KOPT-K1 (cell line): ENCODE results near the gene ITPRIP.

Experiments
- H3K27ac ChIP-seq: fragments of 200-600 bp; sonication (generic); 2 replicates; pipeline ENCODE4 v1.5.1; 2016; ENCODE audit warnings: antibody characterized with exemption, mild to moderate bottlenecking, low read depth, low read length; ENCODE audit not compliant: poor library complexity, severe bottlenecking
- H3K36me3 ChIP-seq: fragments of 200-600 bp; sonication (generic); 2 replicates; pipeline ENCODE4 v1.5.1; 2017; ENCODE audit warnings: antibody characterized with exemption, mild to moderate bottlenecking, low read length, moderate library complexity; ENCODE audit not compliant: insufficient read depth
- H3K9me3 ChIP-seq: fragments of 200-600 bp; sonication (generic); 2 replicates; pipeline ENCODE4 v1.5.1; 2017; ENCODE audit warnings: antibody characterized with exemption, low read length, mild to moderate bottlenecking; ENCODE audit not compliant: insufficient read depth, poor library complexity, severe bottlenecking

ITPRIP gene, protein sequence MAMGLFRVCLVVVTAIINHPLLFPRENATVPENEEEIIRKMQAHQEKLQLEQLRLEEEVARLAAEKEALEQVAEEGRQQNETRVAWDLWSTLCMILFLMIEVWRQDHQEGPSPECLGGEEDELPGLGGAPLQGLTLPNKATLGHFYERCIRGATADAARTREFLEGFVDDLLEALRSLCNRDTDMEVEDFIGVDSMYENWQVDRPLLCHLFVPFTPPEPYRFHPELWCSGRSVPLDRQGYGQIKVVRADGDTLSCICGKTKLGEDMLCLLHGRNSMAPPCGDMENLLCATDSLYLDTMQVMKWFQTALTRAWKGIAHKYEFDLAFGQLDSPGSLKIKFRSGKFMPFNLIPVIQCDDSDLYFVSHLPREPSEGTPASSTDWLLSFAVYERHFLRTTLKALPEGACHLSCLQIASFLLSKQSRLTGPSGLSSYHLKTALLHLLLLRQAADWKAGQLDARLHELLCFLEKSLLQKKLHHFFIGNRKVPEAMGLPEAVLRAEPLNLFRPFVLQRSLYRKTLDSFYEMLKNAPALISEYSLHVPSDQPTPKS

DNA sequence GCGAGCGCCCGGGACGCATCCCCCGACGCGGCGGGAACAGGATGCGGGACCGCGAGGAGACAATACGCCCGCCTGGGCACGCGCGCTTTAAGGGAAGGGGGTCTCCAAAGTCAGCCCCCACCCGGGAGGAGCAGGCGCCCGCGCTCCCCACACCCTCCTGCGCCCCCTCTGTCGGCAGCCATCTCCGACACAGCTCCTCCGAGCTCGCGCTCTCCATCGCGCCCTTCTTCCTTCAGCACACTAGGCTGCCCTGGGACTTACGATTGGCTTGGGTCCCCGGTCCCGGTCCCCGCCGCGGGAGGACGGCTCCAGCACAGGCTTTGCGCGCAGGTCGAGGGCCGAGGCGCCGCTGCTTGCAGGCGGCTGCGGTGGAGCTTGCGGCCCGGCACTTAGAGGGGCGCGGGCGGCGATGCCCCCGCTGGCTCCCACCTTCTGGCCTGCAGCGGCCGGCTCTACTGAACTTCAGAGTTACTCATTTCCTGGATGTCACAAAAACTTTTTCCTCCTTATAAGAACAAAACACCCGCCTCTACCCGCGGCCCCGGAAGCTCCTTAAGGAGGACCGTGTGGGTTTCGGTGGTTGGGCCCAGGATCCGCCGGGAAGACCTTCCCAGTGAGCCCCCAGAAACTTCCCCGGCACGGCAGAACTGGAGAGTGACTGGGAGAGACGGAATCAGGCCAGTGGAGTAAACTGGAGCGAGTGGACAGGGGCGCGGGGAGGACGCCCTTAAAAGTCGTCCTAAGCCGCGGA is at the start of gene ITPRIP:
TSS of gene ITPRIP (minus strand) at position 481 of the 751 bp plus-strand sequence. CDS start 22,414 bp downstream, outside the sequence.
- H3K9me3 ChIP-seq = no peaks in the 10 kb centered on the region
- peak within 1 kb of the TSS; percentile 86 for H3K27ac ChIP-seq
- H3K36me3 ChIP-seq = no peaks in the 10 kb centered on the region

DNA sequence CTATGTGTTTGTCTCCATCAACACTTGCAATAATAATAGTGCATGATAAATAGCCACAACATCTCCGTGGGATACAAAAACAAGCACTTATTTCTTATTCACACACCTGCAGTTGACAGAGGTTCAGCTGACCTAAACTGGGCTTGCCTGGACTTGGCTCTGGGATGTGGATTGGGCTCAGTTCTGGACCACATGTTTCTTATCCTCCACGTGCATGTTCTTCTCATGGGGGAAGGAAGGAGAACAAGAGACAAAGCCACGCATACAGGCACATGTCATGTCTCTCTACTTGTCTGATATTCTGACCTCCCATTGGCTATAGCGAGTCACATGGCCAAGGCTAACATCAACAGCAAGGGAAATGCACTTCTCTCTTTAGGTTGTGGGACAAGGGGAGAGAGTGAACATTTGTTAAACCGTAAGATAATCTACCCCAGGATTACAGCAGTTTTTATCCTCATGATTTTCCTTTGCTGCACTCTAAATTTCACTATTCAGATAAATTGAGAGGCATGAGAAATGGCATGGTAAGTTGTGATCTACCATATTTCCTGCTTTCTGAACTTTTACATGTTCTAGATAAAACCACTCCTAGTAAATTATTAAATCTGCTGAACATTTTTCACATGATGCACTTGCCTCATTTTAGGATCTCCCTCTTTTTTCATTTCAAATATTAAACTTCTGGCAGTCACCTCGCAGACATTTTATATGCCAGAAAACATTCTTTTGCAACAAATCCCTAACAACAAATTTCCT is 49.0 kb upstream of the ITPRIP start:
- no peaks in the 10 kb centered on the region for H3K9me3 ChIP-seq
- H3K36me3 ChIP-seq = no peaks in the 10 kb centered on the region
- no peak overlapping the region for H3K27ac ChIP-seq

DNA sequence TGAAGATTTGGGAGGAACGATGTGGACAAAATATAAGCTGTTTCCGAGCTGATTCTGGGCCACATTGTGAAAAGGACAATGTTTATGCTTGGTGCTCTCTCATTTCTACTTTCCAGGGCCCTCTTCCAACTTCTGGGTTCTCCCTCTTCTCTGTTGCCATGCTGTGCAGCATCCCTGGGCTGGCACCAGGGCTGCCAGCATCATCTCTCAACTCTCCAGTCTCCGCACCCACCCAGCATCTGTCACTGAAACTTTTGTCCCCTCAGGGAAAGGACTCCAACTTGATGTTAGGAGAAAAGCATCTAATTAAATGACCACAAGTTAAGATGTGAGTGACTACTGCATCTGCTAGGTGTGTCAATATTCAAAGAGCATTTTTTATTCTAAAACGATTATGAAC is 42.1 kb upstream of the ITPRIP start:
- Histone ChIP-seq H3K9me3 (no peaks in the 10 kb centered on the region), H3K36me3 (no peaks in the 10 kb centered on the region), H3K27ac (no peak overlapping the region)

DNA sequence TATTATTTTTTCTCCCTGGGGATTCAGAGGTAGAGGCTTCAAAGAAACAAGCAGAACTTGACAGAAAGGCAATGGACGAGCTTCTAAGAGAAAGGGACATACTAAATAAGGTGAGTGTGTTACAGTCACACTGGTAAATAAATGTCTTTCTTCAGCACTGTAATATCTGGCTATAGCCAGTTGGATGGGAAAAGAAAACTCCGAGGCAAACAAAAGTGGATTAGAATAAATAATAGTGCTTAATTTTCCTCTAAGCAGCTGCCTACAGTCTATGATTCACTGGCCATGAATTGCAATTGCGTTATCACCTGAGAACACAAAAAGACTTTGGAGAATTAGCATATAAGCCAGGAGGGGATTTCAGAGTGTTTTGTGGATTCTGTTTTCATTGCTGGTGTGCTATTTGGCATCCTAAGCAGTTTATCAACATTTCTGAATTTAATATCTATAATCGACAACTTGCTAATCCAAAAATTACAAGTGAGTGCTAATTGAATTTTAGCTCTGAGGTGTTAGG is 38.6 kb upstream of the ITPRIP start:
- H3K9me3 ChIP-seq = peaks cover 9% of the 10 kb centered on the region
- no peaks in the 10 kb centered on the region for H3K36me3 ChIP-seq
- no peak overlapping the region for H3K27ac ChIP-seq

DNA sequence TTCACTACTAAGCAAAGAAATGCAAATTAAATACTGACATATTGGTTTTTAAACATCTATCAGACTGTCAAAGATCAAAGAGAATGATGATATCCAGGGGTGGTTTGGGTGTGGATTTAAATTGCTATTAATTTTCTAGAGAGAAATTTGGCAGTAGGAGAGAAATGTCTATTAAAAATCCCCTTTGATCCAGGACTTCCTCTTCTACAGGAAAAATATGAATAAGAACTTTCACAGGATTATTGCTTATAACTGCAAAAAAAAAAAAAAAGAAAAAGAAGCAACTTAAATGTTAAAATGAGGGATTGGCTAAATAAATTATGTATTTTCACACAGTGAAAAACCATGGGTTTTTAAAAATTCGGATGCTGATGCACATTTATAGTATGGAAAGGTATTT is 36.3 kb upstream of the ITPRIP start:
- no peak overlapping the region for H3K27ac ChIP-seq
- no peaks in the 10 kb centered on the region for H3K36me3 ChIP-seq

DNA sequence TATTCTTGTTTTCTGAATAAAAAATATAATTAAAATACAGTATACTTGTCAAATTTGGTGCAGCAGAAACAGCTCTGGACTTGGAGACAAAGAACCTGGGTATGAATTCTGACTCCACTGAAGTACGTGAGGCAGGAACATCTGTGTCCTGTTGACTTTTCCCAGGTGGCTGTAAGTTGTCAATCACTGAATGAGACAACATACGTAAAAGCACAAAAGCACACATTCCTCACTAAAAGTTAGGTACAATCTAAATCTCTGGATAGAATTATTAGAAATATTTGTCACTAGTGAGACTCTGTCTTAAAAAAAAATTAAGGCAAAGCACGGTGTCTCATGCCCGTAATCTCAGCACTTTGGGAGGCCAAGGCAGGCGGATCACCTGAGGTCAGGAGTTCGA is 33.5 kb upstream of the ITPRIP start:
- no peaks in the 10 kb centered on the region for H3K36me3 ChIP-seq
- H3K27ac ChIP-seq = no peak overlapping the region
- H3K9me3 ChIP-seq = peaks cover 21% of the 10 kb centered on the region

More for the DNA sequence above, 36.3 kb upstream of the ITPRIP start:
- peaks cover 21% of the 10 kb centered on the region for H3K9me3 ChIP-seq

DNA sequence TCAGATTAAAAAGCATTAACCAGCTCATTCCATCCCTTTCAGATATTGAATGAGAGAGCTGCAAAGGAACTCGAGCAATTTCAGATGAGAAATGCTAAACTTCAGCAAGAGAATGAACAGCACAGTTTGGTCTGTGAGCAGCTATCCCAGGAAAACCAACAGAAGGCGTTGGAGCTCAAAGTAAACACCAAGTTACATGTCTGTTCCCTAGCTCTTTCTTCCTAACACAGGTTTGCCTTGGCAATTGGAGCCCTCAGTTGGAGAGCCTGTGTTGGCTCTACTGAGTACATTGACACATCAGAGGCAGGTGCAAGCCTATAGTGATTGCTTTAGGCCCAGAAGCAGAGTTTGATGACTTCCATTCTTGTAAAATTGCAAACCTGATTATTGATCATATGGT is 30.1 kb upstream of the ITPRIP start:
- Histone ChIP-seq H3K9me3 (peaks cover 21% of the 10 kb centered on the region), H3K27ac (no peak overlapping the region), H3K36me3 (no peaks in the 10 kb centered on the region)

DNA sequence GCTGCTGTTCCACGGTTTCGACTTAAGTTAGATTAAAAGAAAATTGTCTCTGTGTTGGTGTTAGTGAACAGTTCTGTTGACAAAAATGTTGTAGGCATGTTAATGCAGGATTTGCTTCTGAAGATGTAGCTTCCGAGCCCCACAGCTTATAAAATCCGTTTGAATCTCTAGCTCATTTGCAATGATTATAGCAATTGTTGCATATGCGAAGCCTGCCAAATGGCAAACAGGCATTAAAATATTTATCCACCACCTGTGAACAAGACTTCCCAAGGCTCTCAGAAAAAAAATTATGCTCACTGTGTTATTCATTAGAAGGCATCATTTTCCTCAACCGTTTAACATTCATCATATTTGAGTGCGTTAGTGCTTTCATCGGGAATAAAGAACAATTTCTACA is 29.6 kb upstream of the ITPRIP start:
- Histone ChIP-seq H3K9me3 (peaks cover 21% of the 10 kb centered on the region), H3K27ac (no peak overlapping the region), H3K36me3 (no peaks in the 10 kb centered on the region)

DNA sequence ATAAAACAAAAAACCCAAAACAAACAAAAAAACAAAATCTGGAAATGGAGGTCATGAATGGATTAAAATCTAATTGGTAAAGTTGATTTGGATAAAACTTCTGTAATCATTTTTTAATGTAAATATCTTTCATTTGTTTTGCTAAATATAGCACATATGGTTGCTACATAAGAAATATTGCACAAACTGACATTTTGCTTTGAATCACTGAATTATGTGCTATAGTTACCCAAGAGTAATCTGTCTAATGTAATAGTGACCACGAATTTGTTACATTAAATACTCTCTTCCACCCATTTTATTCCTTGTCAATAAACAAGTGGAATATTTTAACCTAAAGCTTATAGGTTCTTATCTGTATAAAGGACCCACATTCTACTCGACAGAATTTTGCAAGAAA is 21.5 kb upstream of the ITPRIP start:
- Histone ChIP-seq H3K27ac (no peak overlapping the region), H3K36me3 (no peaks in the 10 kb centered on the region), H3K9me3 (peaks cover 7% of the 10 kb centered on the region)

DNA sequence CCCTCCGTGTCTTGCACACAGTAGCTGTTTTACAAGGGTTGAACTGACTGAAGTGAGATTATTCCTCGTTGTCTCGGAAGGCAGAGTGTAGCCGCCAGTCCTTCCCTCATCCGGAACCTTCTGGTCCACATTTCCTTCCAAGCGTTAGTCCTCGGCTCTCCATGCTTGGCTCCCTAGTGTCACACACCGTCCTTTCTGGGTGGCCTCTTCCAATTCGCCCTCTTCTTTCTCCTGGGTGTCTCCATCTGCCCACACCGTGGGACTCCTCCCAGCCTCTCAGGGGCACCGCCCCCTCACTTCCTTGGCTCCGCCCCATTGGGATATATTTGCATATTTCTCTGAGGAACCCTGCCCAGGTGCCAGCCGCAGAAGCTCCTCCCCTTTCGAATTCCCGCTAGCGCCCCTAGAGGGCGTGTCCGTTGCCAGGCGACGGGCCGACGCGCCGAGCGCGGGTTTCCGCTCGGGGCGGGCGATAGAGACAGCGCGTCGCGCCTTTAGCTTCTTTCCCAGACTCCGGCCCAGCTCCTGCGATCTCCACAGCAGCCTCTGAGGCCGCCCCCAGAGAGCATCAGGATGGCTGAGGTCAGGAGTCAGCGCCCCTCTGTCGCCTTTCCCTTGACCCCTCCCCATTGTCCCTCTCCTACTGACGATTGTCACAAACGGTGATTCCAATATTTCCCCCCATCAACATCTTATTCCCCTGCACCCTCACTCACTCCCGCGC is 15.2 kb upstream of the ITPRIP start, which contains the start of gene CFAP58:
TSS of gene CFAP58 (plus strand) at position 509 of the 724 bp plus-strand sequence. CDS start at position 574, 65 bp downstream.
- Histone ChIP-seq H3K36me3 (no peaks in the 10 kb centered on the region), H3K27ac (no peak within 1 kb of the TSS), H3K9me3 (no peaks in the 10 kb centered on the region)

DNA sequence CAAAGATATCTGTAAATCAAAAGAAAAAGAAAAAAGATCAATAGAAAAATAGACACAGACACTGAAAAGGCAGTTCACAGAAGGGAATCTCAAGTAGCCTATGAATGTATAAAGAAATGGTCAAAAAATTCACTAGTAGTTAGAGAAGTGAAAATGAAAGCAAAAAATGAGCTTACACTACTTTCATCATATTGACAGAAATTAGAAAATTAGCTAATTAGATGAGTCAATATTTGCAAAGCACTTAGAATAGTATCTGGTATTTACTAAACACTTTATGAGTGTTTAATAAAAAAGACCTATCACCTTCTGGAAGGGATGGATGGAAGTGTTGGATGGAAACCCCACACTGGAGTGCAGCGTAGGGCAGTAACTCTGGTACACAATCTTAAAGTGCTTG is 13.7 kb upstream of the ITPRIP start:
- no peaks in the 10 kb centered on the region for H3K9me3 ChIP-seq
- H3K27ac ChIP-seq = no peak overlapping the region
- no peaks in the 10 kb centered on the region for H3K36me3 ChIP-seq

DNA sequence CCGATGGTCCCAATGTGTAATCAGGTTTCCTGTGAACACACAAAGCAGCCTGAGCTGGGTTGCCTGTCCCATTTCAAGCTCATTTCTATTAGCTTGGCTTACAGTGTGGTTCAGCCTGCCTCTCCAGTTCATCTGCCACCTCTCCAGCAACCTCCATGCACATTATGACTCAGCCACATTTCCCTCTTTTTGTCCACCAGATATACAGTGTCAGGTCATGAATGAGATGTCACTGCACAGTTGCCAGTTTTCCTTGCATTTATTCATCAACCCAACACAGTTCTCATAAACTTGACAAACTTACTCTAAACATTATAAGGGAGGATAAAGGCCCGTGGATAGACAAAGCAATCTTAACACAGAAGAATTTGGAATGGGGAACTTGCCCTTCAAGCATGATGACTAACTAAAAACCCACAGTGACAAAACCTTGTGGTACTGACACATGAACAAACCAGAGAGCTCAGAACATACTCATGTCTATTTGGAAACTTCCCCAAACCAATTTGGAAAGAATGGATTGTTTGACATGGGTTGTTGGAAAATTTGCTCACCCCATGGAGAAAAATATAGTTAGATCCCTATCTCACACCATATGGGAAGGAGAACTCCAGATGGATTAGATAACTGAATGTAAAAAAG is 12.9 kb upstream of the ITPRIP start:
- no peak overlapping the region for H3K27ac ChIP-seq
- no peaks in the 10 kb centered on the region for H3K9me3 ChIP-seq
- H3K36me3 ChIP-seq = no peaks in the 10 kb centered on the region

DNA sequence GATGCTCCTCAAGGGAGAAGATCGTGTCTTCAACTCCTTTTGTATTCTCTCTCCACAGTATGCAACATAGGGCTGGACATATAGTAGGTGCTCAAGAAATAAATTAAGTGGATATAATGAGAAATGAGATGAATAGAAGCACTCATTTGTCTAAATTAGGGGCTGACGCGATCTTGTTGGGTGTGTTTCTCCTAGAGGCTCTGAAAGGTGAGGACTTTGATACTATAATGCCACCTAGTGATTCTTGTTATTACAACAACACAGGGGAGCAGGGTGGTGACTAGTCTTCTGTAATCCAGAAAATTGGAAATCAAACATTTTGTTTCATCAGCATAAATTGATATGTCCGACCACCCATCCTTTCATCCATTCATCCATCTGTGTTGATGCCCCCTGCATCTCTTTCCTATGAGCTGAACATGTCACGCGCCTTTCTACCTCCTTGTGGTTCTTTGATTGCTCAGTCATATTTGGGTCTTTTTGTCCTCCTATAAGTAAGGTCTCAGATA is 11.9 kb upstream of the ITPRIP start:
- Histone ChIP-seq H3K9me3 (no peaks in the 10 kb centered on the region), H3K27ac (no peak overlapping the region), H3K36me3 (no peaks in the 10 kb centered on the region)
